ENCODE measurements around the gene CIT. TPM values are rescaled to one million over a fixed set of nuclear protein-coding genes. Genes with fewer than 3 reads are reported as not detected.

CIT gene
- total RNA-seq, 2 donors from 2014 or later = 64.2 to 88.1 TPM

- Mint-ChIP-seq H3K36me3 (ENCODE audit: low read depth) (no peaks in the 10 kb centered on the region), H3K9me3 (no peaks in the 10 kb centered on the region), H3K27ac (peak overlapping the region; percentile 67), H3K4me1 (no peaks in the 10 kb centered on the region), H3K27me3 (no peaks in the 10 kb centered on the region), H3K4me3 (no peak overlapping the region)
- no peak for ATAC-seq (replicated peaks)
These were observed 180.2 kb downstream of the CIT start for GRCh38 chr12:119696943-119697342.

DNA sequence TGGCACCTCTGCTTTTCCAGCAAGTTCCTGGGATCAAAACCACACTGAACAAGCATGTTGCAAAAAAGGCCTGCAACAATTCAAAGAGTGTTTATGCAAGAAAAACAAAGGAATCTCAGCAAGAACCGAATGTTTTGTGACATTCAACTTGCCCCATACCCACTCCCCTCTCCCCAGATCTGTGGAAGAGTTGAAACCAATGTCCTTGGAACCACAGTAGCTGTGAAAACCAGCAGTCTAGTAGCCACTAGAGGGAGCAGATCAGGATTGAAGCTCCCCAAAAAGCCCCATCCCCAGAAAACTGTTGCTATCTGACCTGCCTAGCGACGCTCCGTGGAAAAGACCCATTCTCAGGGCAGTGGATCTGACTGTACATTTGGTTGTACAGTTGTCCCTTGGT, 182.1 kb downstream of the CIT start:
- no peaks in the 10 kb centered on the region for H3K4me1 Mint-ChIP-seq
- no peaks in the 10 kb centered on the region for H3K27me3 Mint-ChIP-seq
- no peaks in the 10 kb centered on the region for H3K36me3 Mint-ChIP-seq (ENCODE audit: low read depth)
- no peak overlapping the region for H3K4me3 Mint-ChIP-seq
- no peak overlapping the region for H3K27ac Mint-ChIP-seq
- no peak for ATAC-seq (replicated peaks)
- H3K9me3 Mint-ChIP-seq = no peaks in the 10 kb centered on the region

DNA sequence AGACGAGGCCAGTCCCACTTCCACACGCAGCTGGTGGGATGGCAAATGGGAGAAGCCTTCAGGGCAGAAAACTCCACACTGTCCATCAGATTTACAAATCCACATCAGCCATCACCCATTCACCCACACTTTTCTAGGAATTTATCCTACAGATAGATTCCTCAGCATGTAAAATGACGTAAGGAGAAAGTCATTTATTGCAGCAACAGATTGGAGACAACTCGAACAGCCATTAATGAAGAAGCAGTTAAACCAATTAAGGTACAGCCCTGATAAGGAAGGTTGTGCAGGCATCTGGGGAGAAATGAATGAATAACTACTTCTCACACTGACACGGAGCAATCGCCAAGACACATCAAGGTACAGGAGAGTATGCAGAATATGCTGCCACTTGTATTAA, 183.0 kb downstream of the CIT start:
- H3K4me1 Mint-ChIP-seq = no peaks in the 10 kb centered on the region
- H3K9me3 Mint-ChIP-seq = no peaks in the 10 kb centered on the region
- no peak overlapping the region for H3K4me3 Mint-ChIP-seq
- H3K27ac Mint-ChIP-seq = no peak overlapping the region
- ATAC-seq (replicated peaks) = no peak
- no peaks in the 10 kb centered on the region for H3K27me3 Mint-ChIP-seq
- no peaks in the 10 kb centered on the region for H3K36me3 Mint-ChIP-seq (ENCODE audit: low read depth)

DNA sequence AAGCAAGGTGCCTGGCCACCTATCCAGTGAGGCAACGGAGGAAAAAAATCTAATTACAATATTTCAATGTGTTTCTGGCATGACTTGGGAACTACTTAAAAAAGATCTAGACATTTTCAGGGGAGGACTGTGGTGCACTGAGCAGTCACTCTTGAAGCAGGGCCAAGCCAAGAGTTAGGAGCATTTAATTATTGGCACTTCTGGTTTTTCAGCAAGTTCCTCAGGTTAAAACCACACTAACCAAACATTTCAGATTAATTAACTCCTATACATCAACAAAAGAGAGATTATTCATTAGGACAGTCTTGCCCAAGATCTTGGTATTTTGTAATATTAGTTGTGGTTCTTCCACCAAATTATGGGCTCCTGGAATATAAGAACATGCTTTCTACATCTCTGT, 183.6 kb downstream of the CIT start:
- H3K4me3 Mint-ChIP-seq = no peak overlapping the region
- H3K27ac Mint-ChIP-seq = no peak overlapping the region
- no peaks in the 10 kb centered on the region for H3K9me3 Mint-ChIP-seq
- H3K36me3 Mint-ChIP-seq (ENCODE audit: low read depth) = no peaks in the 10 kb centered on the region
- H3K4me1 Mint-ChIP-seq = no peaks in the 10 kb centered on the region
- ATAC-seq (replicated peaks) = no peak
- no peaks in the 10 kb centered on the region for H3K27me3 Mint-ChIP-seq

GRCh38 chr12:119692997-119693396, 184.1 kb downstream of the CIT start:
- Mint-ChIP-seq H3K27me3 (no peaks in the 10 kb centered on the region), H3K36me3 (ENCODE audit: low read depth) (no peaks in the 10 kb centered on the region), H3K4me3 (no peak overlapping the region), H3K9me3 (no peaks in the 10 kb centered on the region), H3K4me1 (no peaks in the 10 kb centered on the region), H3K27ac (no peak overlapping the region)
- no peak for ATAC-seq (replicated peaks)

GRCh38 chr12:119692410-119692809, 184.7 kb downstream of the CIT start:
- Mint-ChIP-seq H3K4me3 (no peak overlapping the region), H3K27ac (no peak overlapping the region), H3K9me3 (no peaks in the 10 kb centered on the region), H3K4me1 (no peaks in the 10 kb centered on the region), H3K36me3 (ENCODE audit: low read depth) (no peaks in the 10 kb centered on the region), H3K27me3 (no peaks in the 10 kb centered on the region)
- no peak for ATAC-seq (replicated peaks)

DNA sequence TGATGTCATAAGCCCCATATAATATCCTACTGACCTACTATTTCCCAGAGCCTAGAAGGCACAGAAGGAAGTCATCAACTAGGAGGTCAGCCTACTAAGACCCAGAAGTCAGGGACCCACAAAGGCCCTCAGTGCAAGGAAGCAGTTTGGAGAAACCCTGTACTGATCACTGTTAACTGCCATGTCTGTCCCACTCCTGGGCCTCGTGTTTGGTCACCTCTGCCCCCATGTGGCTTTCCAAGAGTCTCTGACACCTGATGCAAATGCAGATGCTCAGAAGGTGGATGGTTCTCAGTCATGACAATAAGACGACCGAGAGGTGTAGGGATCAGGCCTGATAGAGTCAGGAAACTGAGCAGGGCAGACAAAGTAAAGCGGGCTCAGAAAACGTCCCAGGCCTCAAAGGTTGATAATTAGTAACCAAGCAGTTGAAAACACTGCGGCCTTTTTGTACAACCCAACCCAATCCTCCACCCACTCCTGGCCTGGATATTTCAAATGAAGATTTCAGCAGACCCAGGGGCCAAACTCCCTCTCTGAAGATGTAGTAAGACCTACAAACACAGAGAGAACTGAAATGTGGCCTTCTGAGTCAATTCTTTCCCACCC, 185.8 kb downstream of the CIT start:
- no peaks in the 10 kb centered on the region for H3K4me1 Mint-ChIP-seq
- ATAC-seq (replicated peaks) = no peak
- H3K36me3 Mint-ChIP-seq (ENCODE audit: low read depth) = no peaks in the 10 kb centered on the region
- H3K27ac Mint-ChIP-seq = no peak overlapping the region
- no peak overlapping the region for H3K4me3 Mint-ChIP-seq
- no peaks in the 10 kb centered on the region for H3K27me3 Mint-ChIP-seq
- no peaks in the 10 kb centered on the region for H3K9me3 Mint-ChIP-seq

GRCh38 chr12:119689935-119690500, 187.1 kb downstream of the CIT start:
- no peak overlapping the region for H3K4me3 Mint-ChIP-seq
- H3K36me3 Mint-ChIP-seq (ENCODE audit: low read depth) = no peaks in the 10 kb centered on the region
- no peak overlapping the region for H3K27ac Mint-ChIP-seq
- H3K9me3 Mint-ChIP-seq = no peaks in the 10 kb centered on the region
- no peaks in the 10 kb centered on the region for H3K4me1 Mint-ChIP-seq
- no peak for ATAC-seq (replicated peaks)
- no peaks in the 10 kb centered on the region for H3K27me3 Mint-ChIP-seq

DNA sequence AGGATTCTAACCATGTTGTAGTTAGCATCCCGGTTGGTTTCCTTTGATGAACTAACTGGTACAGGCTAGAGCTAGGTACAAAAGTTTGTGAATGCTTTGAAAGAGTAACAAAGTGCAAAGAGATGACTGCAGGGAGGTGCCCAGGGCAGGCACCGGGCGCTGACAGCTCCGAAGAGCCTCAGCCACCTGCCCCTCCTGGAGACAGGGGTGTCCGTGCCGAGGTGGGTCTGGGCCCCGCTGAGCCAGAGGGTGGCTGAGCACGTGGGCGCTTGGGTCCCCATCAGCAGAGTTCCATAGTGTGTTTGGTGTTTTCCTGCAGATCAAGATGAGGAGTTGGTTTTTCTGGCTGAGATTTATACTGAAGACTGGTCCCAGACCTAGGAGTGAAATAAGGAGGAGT, 189.2 kb downstream of the CIT start:
- H3K27ac Mint-ChIP-seq = no peak overlapping the region
- H3K27me3 Mint-ChIP-seq = no peaks in the 10 kb centered on the region
- no peak overlapping the region for H3K4me3 Mint-ChIP-seq
- no peaks in the 10 kb centered on the region for H3K4me1 Mint-ChIP-seq
- no peaks in the 10 kb centered on the region for H3K36me3 Mint-ChIP-seq (ENCODE audit: low read depth)
- no peaks in the 10 kb centered on the region for H3K9me3 Mint-ChIP-seq
- no peak for ATAC-seq (replicated peaks)

- no peaks in the 10 kb centered on the region for H3K27me3 Mint-ChIP-seq
- ATAC-seq (replicated peaks) = no peak
- no peaks in the 10 kb centered on the region for H3K9me3 Mint-ChIP-seq
- no peak overlapping the region for H3K27ac Mint-ChIP-seq
- no peaks in the 10 kb centered on the region for H3K4me1 Mint-ChIP-seq
- H3K4me3 Mint-ChIP-seq = no peak overlapping the region
- no peaks in the 10 kb centered on the region for H3K36me3 Mint-ChIP-seq (ENCODE audit: low read depth)
These were observed 189.7 kb downstream of the CIT start for GRCh38 chr12:119687406-119687805.

DNA sequence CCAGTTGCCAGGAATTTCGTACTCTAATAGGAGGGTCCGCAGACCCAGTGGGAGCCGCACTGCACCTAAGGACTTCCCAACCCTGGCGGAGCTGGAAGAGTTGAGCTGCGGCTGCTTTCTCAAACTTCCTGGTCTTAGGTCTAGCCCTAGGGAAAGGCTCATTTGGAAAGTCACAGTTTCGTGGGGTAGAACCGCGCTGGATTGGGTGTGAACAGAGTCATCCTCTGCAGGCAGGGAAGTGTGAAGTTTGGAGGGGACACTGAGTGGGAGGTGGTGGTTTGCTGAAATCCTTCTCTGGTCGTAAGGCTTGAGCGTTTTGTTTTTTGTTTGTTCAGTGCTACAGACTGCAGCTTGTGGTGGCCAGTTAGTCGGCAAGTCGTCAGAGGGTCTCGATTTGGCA, 190.3 kb downstream of the CIT start:
- peaks cover 5% of the 10 kb centered on the region for H3K36me3 Mint-ChIP-seq (ENCODE audit: low read depth)
- peaks cover 5% of the 10 kb centered on the region for H3K4me1 Mint-ChIP-seq
- H3K4me3 Mint-ChIP-seq = no peak overlapping the region
- no peak for ATAC-seq (replicated peaks)
- no peaks in the 10 kb centered on the region for H3K27me3 Mint-ChIP-seq
- no peak overlapping the region for H3K27ac Mint-ChIP-seq
- H3K9me3 Mint-ChIP-seq = no peaks in the 10 kb centered on the region

GRCh38 chr12:119686355-119686754, 190.8 kb downstream of the CIT start:
- Mint-ChIP-seq H3K9me3 (no peaks in the 10 kb centered on the region), H3K27ac (no peak overlapping the region), H3K36me3 (ENCODE audit: low read depth) (peaks cover 9% of the 10 kb centered on the region), H3K4me3 (no peak overlapping the region), H3K4me1 (peaks cover 5% of the 10 kb centered on the region), H3K27me3 (no peaks in the 10 kb centered on the region)
- ATAC-seq (replicated peaks) = no peak

DNA sequence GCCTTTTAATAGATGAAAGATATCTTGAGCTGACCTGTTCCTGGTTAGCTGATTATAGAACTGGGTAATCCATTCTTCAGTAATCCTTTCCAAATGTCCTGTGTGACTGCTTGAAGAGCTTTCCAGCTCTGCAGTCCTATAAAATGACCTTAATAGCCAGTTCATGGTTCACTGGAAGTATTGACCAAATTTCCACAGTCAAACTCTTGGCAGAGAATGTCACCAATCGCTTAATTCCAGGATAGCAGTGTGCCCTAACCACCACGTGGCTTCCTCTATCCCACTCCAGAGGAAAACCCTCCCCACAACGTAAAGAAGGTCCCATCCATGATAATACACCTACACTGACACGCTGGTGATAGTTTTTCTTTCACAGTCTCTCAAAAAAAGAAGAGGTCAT, 191.7 kb downstream of the CIT start:
- Mint-ChIP-seq H3K27me3 (no peaks in the 10 kb centered on the region), H3K9me3 (no peaks in the 10 kb centered on the region)

GRCh38 chr12:119684711-119685369, 192.3 kb downstream of the CIT start:
- Mint-ChIP-seq H3K4me1 (peaks cover 5% of the 10 kb centered on the region), H3K9me3 (no peaks in the 10 kb centered on the region), H3K27ac (no peak overlapping the region), H3K27me3 (no peaks in the 10 kb centered on the region), H3K36me3 (ENCODE audit: low read depth) (peaks cover 24% of the 10 kb centered on the region), H3K4me3 (no peak overlapping the region)
- ATAC-seq (replicated peaks) = no peak

More for the DNA sequence above, 191.7 kb downstream of the CIT start:
- Mint-ChIP-seq H3K36me3 (ENCODE audit: low read depth) (peaks cover 19% of the 10 kb centered on the region), H3K4me1 (peaks cover 5% of the 10 kb centered on the region), H3K27ac (no peak overlapping the region), H3K4me3 (no peak overlapping the region)
- ATAC-seq (replicated peaks) = no peak

DNA sequence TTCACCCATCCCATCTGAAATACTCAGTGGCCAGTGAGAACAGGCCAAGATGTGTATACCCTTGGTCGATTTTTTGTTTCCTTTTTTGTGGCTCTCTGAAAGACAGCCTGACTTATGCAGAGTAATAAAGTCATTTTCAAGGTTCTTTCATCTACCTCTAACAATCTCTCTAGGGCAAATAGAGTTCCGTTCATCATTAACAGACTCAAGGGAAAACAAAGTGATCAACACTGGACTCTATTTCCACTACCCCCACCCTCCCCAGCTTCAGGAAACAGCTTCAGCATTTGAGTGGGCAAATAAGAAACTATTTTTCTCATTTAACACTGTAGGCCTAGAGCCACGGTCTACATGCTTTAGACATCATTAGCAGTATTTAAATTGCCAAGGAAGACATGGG, 193.3 kb downstream of the CIT start:
- ATAC-seq (replicated peaks) = no peak
- H3K27me3 Mint-ChIP-seq = no peaks in the 10 kb centered on the region
- peaks cover 34% of the 10 kb centered on the region for H3K36me3 Mint-ChIP-seq (ENCODE audit: low read depth)
- no peaks in the 10 kb centered on the region for H3K9me3 Mint-ChIP-seq
- H3K27ac Mint-ChIP-seq = peak overlapping the region; percentile 74
- H3K4me1 Mint-ChIP-seq = peaks cover 5% of the 10 kb centered on the region
- no peak overlapping the region for H3K4me3 Mint-ChIP-seq
